Smooth muscle cell of the brain vasculature (primary cell): ENCODE data around the gene PCAT7.
"Not testable (repeated sequence)": the region's sequence is repeated elsewhere in the genome, so short reads cannot be mapped to it uniquely, and the experiment has no call there.

Experiments used
- DNase-seq: peaks from one replicate; pipeline ENCODE4 v3.0.0-alpha.2; 2012; ENCODE audit warnings: low read depth, low spot score

The PCAT7 gene

GRCh38 chr9:94563548-94563947 is 8.7 kb downstream of the PCAT7 start:
- no peak for DNase-seq

- not testable (repeated sequence) for DNase-seq
These were observed 9.4 kb downstream of the PCAT7 start for GRCh38 chr9:94564279-94564678.

- no peak for DNase-seq
These were observed 11.7 kb downstream of the PCAT7 start for GRCh38 chr9:94566550-94566949.

GRCh38 chr9:94567271-94567670 is 12.4 kb downstream of the PCAT7 start:
- no peak for DNase-seq

- no peak for DNase-seq
These were observed 13.5 kb downstream of the PCAT7 start for GRCh38 chr9:94568250-94568889.

GRCh38 chr9:94568972-94569712 is 14.3 kb downstream of the PCAT7 start:
- no peak for DNase-seq

- no peak for DNase-seq
These were observed 21.2 kb downstream of the PCAT7 start for GRCh38 chr9:94576131-94576530.

- DNase-seq, result no peak
These were observed 22.2 kb downstream of the PCAT7 start for GRCh38 chr9:94577036-94577435.

GRCh38 chr9:94577571-94577970 is 22.7 kb downstream of the PCAT7 start:
- no peak for DNase-seq

- no peak for DNase-seq
These were observed 26.8 kb downstream of the PCAT7 start for GRCh38 chr9:94581728-94582127.

GRCh38 chr9:94584555-94584954 is 29.7 kb downstream of the PCAT7 start:
- no peak for DNase-seq

GRCh38 chr9:94586316-94586715 is 31.4 kb downstream of the PCAT7 start:
- no peak for DNase-seq

- no peak for DNase-seq
These were observed 31.9 kb downstream of the PCAT7 start for GRCh38 chr9:94586814-94587213.

GRCh38 chr9:94588681-94589080 is 33.8 kb downstream of the PCAT7 start:
- DNase-seq, result no peak

GRCh38 chr9:94591046-94591545 is 36.2 kb downstream of the PCAT7 start:
- not testable (repeated sequence) for DNase-seq

- no peak for DNase-seq
These were observed 37.0 kb downstream of the PCAT7 start for GRCh38 chr9:94591876-94592275.

GRCh38 chr9:94592683-94593082 is 37.8 kb downstream of the PCAT7 start:
- not testable (repeated sequence) for DNase-seq

- no peak for DNase-seq
These were observed 38.8 kb downstream of the PCAT7 start, which contains the start of gene FBP2 for GRCh38 chr9:94593459-94594345. Gene FBP2, minus strand, starts transcription at chr9:94593824. Its CDS starts 98 bp downstream, at chr9:94593726.

- DNase-seq, result no peak
These were observed 44.2 kb downstream of the PCAT7 start for GRCh38 chr9:94599102-94599501.

- no peak for DNase-seq
These were observed 45.4 kb downstream of the PCAT7 start for GRCh38 chr9:94600258-94600657.

- no peak for DNase-seq
These were observed 45.8 kb downstream of the PCAT7 start for GRCh38 chr9:94600715-94601114.

- DNase-seq, result no peak
These were observed 47.8 kb downstream of the PCAT7 start for GRCh38 chr9:94602666-94603065.
